Gastrocnemius medialis (tissue), 4 donors: ENCODE measurements around the gene MSS51.

ENCODE experiments used
- CTCF ChIP-seq, 5 experiments: fragments of 450-650 bp in 3 of 5; fragments of 200-600 bp in 2 of 5; sonication (generic) in 2 of 5; IDR thresholded peaks in 4 of 5; conservative IDR thresholded peaks in 1 of 5; 1 replicate in 4 of 5; 2 replicates in 1 of 5; pipeline ENCODE4 v1.5.1; 2016 to 2019; ENCODE audit warnings: antibody characterized with exemption in 5 of 5, mild to moderate bottlenecking in 3 of 5, moderate library complexity in 3 of 5
- POLR2A ChIP-seq, 2 donors: fragments of 450-650 bp; IDR thresholded peaks; one replicate each; pipeline ENCODE4 v1.6.1; 2017; ENCODE audit warnings: antibody characterized with exemption in 2 of 2, mild to moderate bottlenecking in 2 of 2, moderate library complexity in 2 of 2

GRCh38 chr10:73480158-73480557 is 46.8 kb upstream of the MSS51 start:
- TF ChIP-seq CTCF (IDR thresholded peaks at IDR 0.05 in 4 of 5, conservative IDR thresholded peaks at IDR 0.05 in 1 of 5) = no peak
- no peak for TF ChIP-seq POLR2A (IDR thresholded peaks at IDR 0.05)
